ENCODE data around the gene SPAAR.

The SPAAR gene

GRCh38 chr9:35917261-35917660, 8.0 kb downstream of the SPAAR start:
- no peak for DNase-seq
- no peak overlapping the region for H2AFZ ChIP-seq (ENCODE audit: low read length)
- no peaks in the 10 kb centered on the region for H4K20me1 ChIP-seq (ENCODE audit: insufficient read depth, low read length)
- no peaks in the 10 kb centered on the region for H3K9me2 ChIP-seq (replicated peaks; ENCODE audit: insufficient read depth, low read length)
- no peak overlapping the region for H3K27ac ChIP-seq (ENCODE audit: low read length)
- H3K9me3 ChIP-seq (replicated peaks; ENCODE audit: insufficient read depth, low read length), result no peaks in the 10 kb centered on the region
- H3K27me3 ChIP-seq (replicated peaks; ENCODE audit: insufficient read depth, low read length), result no peaks in the 10 kb centered on the region
- H3K4me2 ChIP-seq (ENCODE audit: low read depth, low read length), result no peak overlapping the region
- H3K9ac ChIP-seq (ENCODE audit: low read length), result no peak overlapping the region
- TF ChIP-seq, protein P1, sequence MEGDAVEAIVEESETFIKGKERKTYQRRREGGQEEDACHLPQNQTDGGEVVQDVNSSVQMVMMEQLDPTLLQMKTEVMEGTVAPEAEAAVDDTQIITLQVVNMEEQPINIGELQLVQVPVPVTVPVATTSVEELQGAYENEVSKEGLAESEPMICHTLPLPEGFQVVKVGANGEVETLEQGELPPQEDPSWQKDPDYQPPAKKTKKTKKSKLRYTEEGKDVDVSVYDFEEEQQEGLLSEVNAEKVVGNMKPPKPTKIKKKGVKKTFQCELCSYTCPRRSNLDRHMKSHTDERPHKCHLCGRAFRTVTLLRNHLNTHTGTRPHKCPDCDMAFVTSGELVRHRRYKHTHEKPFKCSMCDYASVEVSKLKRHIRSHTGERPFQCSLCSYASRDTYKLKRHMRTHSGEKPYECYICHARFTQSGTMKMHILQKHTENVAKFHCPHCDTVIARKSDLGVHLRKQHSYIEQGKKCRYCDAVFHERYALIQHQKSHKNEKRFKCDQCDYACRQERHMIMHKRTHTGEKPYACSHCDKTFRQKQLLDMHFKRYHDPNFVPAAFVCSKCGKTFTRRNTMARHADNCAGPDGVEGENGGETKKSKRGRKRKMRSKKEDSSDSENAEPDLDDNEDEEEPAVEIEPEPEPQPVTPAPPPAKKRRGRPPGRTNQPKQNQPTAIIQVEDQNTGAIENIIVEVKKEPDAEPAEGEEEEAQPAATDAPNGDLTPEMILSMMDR (IDR thresholded peaks at IDR 0.05; ENCODE audit: low read length), result no peak
- TF ChIP-seq EZH2phosphoT487 (IDR thresholded peaks at IDR 0.05; ENCODE audit: low read length), result no peak
- TF ChIP-seq EZH2 (optimal IDR thresholded peaks at IDR 0.05; ENCODE audit: low read depth, low read length), result no peak
- H3K79me2 ChIP-seq (ENCODE audit: low read length), result no peaks in the 10 kb centered on the region
- no peaks in the 10 kb centered on the region for H3F3A ChIP-seq (ENCODE audit: insufficient read depth, low read length)
- H3K4me1 ChIP-seq (ENCODE audit: low read length), result no peaks in the 10 kb centered on the region
- H3K36me3 ChIP-seq (replicated peaks; ENCODE audit: insufficient read depth, low read length), result no peaks in the 10 kb centered on the region
- H3K4me3 ChIP-seq (ENCODE audit: low read length), result no peak overlapping the region

DNA sequence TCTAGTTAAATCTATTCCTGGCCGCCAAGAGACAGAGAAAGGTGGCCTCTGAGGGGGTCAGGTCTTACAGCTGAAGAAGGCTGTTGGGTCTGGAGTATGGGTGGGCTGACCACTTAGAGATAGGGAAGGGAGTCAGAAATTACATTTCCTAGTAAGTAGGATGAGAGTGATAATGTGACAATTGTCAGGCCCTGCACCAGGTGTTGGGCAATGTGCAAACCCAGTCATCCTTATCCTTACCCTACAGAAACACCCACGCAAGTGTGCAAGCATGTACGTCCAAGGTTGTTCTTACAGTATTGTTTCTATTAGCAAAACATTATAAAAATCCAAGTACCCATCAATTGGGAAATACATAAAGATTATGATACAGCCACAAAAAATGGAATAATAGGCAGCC, 9.5 kb downstream of the SPAAR start:
- H3K36me3 ChIP-seq (replicated peaks; ENCODE audit: insufficient read depth, low read length), result no peaks in the 10 kb centered on the region
- no peak overlapping the region for H3K4me3 ChIP-seq (ENCODE audit: low read length)
- no peak for DNase-seq
- H3K79me2 ChIP-seq (ENCODE audit: low read length), result no peaks in the 10 kb centered on the region
- H3K27ac ChIP-seq (ENCODE audit: low read length), result no peak overlapping the region
- peaks cover 5% of the 10 kb centered on the region for H3F3A ChIP-seq (ENCODE audit: insufficient read depth, low read length)
- TF ChIP-seq EZH2 (optimal IDR thresholded peaks at IDR 0.05; ENCODE audit: low read depth, low read length) (no peak), EZH2phosphoT487 (IDR thresholded peaks at IDR 0.05; ENCODE audit: low read length) (no peak)
- TF ChIP-seq, protein P1 (IDR thresholded peaks at IDR 0.05; ENCODE audit: low read length), result no peak
- no peaks in the 10 kb centered on the region for H3K9me3 ChIP-seq (replicated peaks; ENCODE audit: insufficient read depth, low read length)
- no peak overlapping the region for H3K4me2 ChIP-seq (ENCODE audit: low read depth, low read length)
- no peaks in the 10 kb centered on the region for H4K20me1 ChIP-seq (ENCODE audit: insufficient read depth, low read length)
- H3K9ac ChIP-seq (ENCODE audit: low read length), result no peak overlapping the region
- no peak overlapping the region for H2AFZ ChIP-seq (ENCODE audit: low read length)
- no peaks in the 10 kb centered on the region for H3K9me2 ChIP-seq (replicated peaks; ENCODE audit: insufficient read depth, low read length)
- H3K27me3 ChIP-seq (replicated peaks; ENCODE audit: insufficient read depth, low read length), result no peaks in the 10 kb centered on the region
- H3K4me1 ChIP-seq (ENCODE audit: low read length), result peaks cover 6% of the 10 kb centered on the region

DNA sequence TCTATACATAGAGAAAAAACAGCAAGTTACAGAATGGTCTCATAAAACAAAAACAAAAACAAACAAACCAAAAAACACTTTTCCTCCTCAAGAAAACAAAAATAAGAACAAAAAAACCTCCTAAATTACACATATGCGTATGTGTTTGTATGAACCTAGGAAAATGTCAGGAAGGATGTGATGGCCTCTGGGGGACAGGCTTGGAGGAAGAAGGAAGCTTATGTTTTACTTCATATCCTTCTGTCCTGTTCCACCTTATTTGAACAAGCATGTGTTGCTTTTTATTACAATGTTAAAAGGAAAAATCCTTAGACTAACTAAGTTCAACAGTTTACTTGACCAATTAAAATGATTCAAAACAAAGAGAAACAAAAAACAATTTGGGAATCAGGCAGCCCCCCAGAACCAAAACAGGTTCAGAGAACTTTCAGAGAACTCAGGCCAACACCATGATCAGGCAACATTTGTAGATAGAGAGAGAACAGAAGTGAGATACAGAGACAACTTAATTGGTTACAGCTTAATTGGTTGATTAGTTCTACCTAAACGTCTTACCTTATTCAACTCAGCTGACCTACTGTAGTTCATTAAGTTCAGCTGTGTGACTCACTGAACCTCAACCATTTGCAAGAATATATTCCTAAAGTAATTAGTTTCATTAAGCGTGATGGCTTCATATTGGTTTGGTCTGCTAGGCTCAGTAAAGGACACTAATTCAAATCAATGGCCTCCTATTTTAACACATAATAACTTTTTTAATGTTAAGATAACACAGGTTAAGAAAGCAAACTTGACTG, 10.1 kb downstream of the SPAAR start:
- DNase-seq, result no peak
- no peak overlapping the region for H3K9ac ChIP-seq (ENCODE audit: low read length)
- H4K20me1 ChIP-seq (ENCODE audit: insufficient read depth, low read length), result no peaks in the 10 kb centered on the region
- no peak overlapping the region for H2AFZ ChIP-seq (ENCODE audit: low read length)
- TF ChIP-seq, protein P1 (IDR thresholded peaks at IDR 0.05; ENCODE audit: low read length), result no peak
- TF ChIP-seq EZH2 (optimal IDR thresholded peaks at IDR 0.05; ENCODE audit: low read depth, low read length), result no peak
- TF ChIP-seq EZH2phosphoT487 (IDR thresholded peaks at IDR 0.05; ENCODE audit: low read length), result no peak
- H3K4me1 ChIP-seq (ENCODE audit: low read length), result peaks cover 13% of the 10 kb centered on the region
- H3K9me2 ChIP-seq (replicated peaks; ENCODE audit: insufficient read depth, low read length), result no peaks in the 10 kb centered on the region
- H3K4me2 ChIP-seq (ENCODE audit: low read depth, low read length), result no peak overlapping the region
- H3K36me3 ChIP-seq (replicated peaks; ENCODE audit: insufficient read depth, low read length), result no peaks in the 10 kb centered on the region
- no peaks in the 10 kb centered on the region for H3K27me3 ChIP-seq (replicated peaks; ENCODE audit: insufficient read depth, low read length)
- H3F3A ChIP-seq (ENCODE audit: insufficient read depth, low read length), result peaks cover 10% of the 10 kb centered on the region
- no peaks in the 10 kb centered on the region for H3K79me2 ChIP-seq (ENCODE audit: low read length)
- no peaks in the 10 kb centered on the region for H3K9me3 ChIP-seq (replicated peaks; ENCODE audit: insufficient read depth, low read length)
- no peak overlapping the region for H3K27ac ChIP-seq (ENCODE audit: low read length)
- H3K4me3 ChIP-seq (ENCODE audit: low read length), result no peak overlapping the region
